ENCODE results near the gene GJA9.

Gene GJA9

GRCh38 chr1:38831731-38832369 lies 49.5 kb downstream of the GJA9 start:
- no peak for DNase-seq (ENCODE audit: low read depth in 2 of 2)

- no peak for DNase-seq (ENCODE audit: low read depth in 2 of 2)
These were observed 52.0 kb downstream of the GJA9 start for GRCh38 chr1:38829368-38829767.

- DNase-seq (ENCODE audit: low read depth in 2 of 2) = no peak
These were observed 54.1 kb downstream of the GJA9 start for GRCh38 chr1:38827318-38827717.

GRCh38 chr1:38826886-38827285 lies 54.5 kb downstream of the GJA9 start:
- DNase-seq (ENCODE audit: low read depth in 2 of 2) = no peak

- DNase-seq (ENCODE audit: low read depth in 2 of 2) = no peak
These were observed 55.1 kb downstream of the GJA9 start for GRCh38 chr1:38826262-38826661.

Measured in fibroblast of skin of left quadriceps (primary cell).